Fibroblast of the conjunctiva (primary cell): ENCODE results near the gene SMIM33.
A peak's percentile ranks its signal among the peaks of the same experiment; 100 is the strongest.
"Not testable (repeated sequence)": the region's sequence is repeated elsewhere in the genome, so short reads cannot be mapped to it uniquely, and the experiment has no call there.

ENCODE experiments used
- DNase-seq: peaks from one replicate; pipeline ENCODE4 v3.0.0-alpha.2; 2010; ENCODE audit warnings: low read depth

The SMIM33 gene

GRCh38 chr5:139482050-139482889, 11.5 kb downstream of the SMIM33 start, which contains the start of gene STING1:
Gene STING1 (minus strand): TSS chr5:139482758. CDS start chr5:139481704, 1,054 bp downstream.
- peak; percentile 90 for DNase-seq

GRCh38 chr5:139482890-139483208, 12.0 kb downstream of the SMIM33 start:
- not testable (repeated sequence) for DNase-seq

GRCh38 chr5:139486201-139486600, 15.4 kb downstream of the SMIM33 start:
- DNase-seq, result no peak

GRCh38 chr5:139488260-139488659, 17.5 kb downstream of the SMIM33 start:
- DNase-seq, result no peak

GRCh38 chr5:139492700-139493192, 21.9 kb downstream of the SMIM33 start:
- no peak for DNase-seq

- DNase-seq, result no peak
These were observed 23.5 kb downstream of the SMIM33 start for GRCh38 chr5:139494256-139494655.

GRCh38 chr5:139494832-139495231, 24.0 kb downstream of the SMIM33 start:
- DNase-seq, result no peak

GRCh38 chr5:139495638-139496435, 25.0 kb downstream of the SMIM33 start:
- DNase-seq, result no peak

- DNase-seq, result no peak
These were observed 30.6 kb downstream of the SMIM33 start for GRCh38 chr5:139501381-139501780.

GRCh38 chr5:139503036-139503817, 32.4 kb downstream of the SMIM33 start:
- DNase-seq, result not testable (repeated sequence)

- not testable (repeated sequence) for DNase-seq
These were observed 33.1 kb downstream of the SMIM33 start for GRCh38 chr5:139503879-139504278.

GRCh38 chr5:139504722-139505121, 33.9 kb downstream of the SMIM33 start:
- DNase-seq, result not testable (repeated sequence)

- DNase-seq, result no peak
These were observed 42.1 kb downstream of the SMIM33 start for GRCh38 chr5:139512786-139513390.

- peak; percentile 65 for DNase-seq
These were observed 42.6 kb downstream of the SMIM33 start for GRCh38 chr5:139513434-139513833.

GRCh38 chr5:139513852-139514485, 43.2 kb downstream of the SMIM33 start:
- no peak for DNase-seq

GRCh38 chr5:139514486-139514856, 43.7 kb downstream of the SMIM33 start:
- DNase-seq, result no peak

GRCh38 chr5:139517683-139518564, 47.1 kb downstream of the SMIM33 start:
- DNase-seq, result peak; percentile 63
